Naive B cell (primary cell): ENCODE data around the gene LRRC1. TPM values are rescaled to one million over a fixed set of nuclear protein-coding genes. Genes with fewer than 3 reads are reported as not detected.
A peak's percentile ranks its signal among the peaks of the same experiment; 100 is the strongest.

Experiments
- ATAC-seq, 2 donors: fragments of 150-1000 bp; cut with Tn5 transposase; 2 replicates each; pipeline ENCODE4 v1.10.0; 2021; ENCODE audit warnings: low read depth in 2 of 2, mild to moderate bottlenecking in 2 of 2, moderate library complexity in 2 of 2
- DNase-seq: peaks from one replicate; pipeline ENCODE4 v3.0.0; 2022
- H3K27ac Mint-ChIP-seq, 6 donors: one replicate each; pipeline ENCODE4 v1.8.0; 2020 to 2022; ENCODE audit warnings: mild to moderate bottlenecking in 6 of 6, mixed read lengths in 6 of 6, moderate library complexity in 5 of 6, inconsistent platforms in 2 of 6
- H3K27me3 Mint-ChIP-seq, 3 donors: one replicate each; pipeline ENCODE4 v1.8.0; 2021 to 2022; ENCODE audit warnings: mixed read lengths in 3 of 3, mild to moderate bottlenecking in 1 of 3
- H3K36me3 Mint-ChIP-seq, 2 donors: one replicate each; pipeline ENCODE4 v1.8.0; 2020 to 2022; ENCODE audit warnings: mixed read lengths in 2 of 2, inconsistent platforms in 1 of 2, mild to moderate bottlenecking in 1 of 2
- H3K4me1 Mint-ChIP-seq, 3 donors: one replicate each; pipeline ENCODE4 v1.8.0; 2020 to 2022; ENCODE audit warnings: mixed read lengths in 3 of 3, inconsistent platforms in 1 of 3, mild to moderate bottlenecking in 1 of 3, moderate library complexity in 1 of 3
- H3K4me3 Mint-ChIP-seq, 8 donors: one replicate each; pipeline ENCODE4 v1.8.0; 2020 to 2022; ENCODE audit warnings: mild to moderate bottlenecking in 8 of 8, mixed read lengths in 8 of 8, moderate library complexity in 8 of 8, inconsistent platforms in 2 of 8
- H3K9me3 Mint-ChIP-seq, 7 donors: one replicate each; pipeline ENCODE4 v1.8.0; 2020 to 2022; ENCODE audit warnings: mixed read lengths in 7 of 7, mild to moderate bottlenecking in 5 of 7, inconsistent platforms in 2 of 7, moderate library complexity in 1 of 7
- polyA plus RNA-seq, 6 donors: library from polyadenylated mRNA; unstranded; fragments of 300-500 nt; fragmentation: Illumina TruSeq; gene quantifications; one replicate each; pipeline ENCODE4 v1.2.3, GENCODE V29; 2021; ENCODE audit warnings: low read depth in 6 of 6

LRRC1 gene
- polyA plus RNA-seq, 6 donors from 2014 or later, result 1.8 to 7.1 (median 3.7) TPM

DNA sequence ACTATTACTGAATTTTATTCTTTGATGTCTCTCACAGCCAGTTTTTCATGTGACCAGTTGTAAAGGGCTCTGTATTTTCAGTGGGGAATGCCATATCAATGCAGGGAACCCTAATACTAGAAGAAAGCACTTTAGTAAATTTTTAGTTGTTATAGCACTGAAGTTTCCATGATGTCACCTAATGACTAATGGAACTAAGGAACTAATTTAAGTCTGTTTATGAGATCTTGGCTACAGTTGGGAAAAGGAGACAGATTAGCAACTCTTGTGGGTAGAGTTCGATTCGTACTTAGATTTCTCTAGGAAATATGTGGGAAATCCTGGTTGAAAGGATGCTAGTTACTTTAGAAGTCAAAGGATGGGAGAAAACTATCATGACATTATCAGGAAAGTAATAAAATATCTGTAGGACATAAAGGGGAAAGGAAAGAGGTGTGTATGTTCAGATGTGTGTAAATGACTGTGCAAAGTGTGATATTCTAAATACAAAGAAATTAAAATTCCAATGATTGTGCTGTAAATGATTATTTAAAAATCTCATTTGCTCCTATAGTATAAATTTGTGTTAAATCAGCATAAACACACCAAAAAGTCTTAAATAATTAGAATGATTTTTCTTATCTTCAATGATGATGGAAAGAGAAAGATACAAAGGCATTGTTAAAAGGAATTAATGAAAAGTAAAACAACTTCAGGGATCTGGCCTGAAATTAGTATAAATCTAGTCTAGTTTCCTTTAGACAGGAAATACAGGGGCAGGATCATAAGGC, 103.4 kb downstream of the LRRC1 start:
- DNase-seq (no peak), ATAC-seq (no peak)
- H3K27ac Mint-ChIP-seq, result no peak overlapping the region
- peaks cover 0 to 5% (median under 1%) of the 10 kb centered on the region in 3 donors for H3K4me1 Mint-ChIP-seq
- no peak overlapping the region for H3K4me3 Mint-ChIP-seq
- peaks cover 8 to 34% of the 10 kb centered on the region in 2 donors for H3K36me3 Mint-ChIP-seq
- H3K9me3 Mint-ChIP-seq, result no peaks in the 10 kb centered on the region
- H3K27me3 Mint-ChIP-seq, result no peaks in the 10 kb centered on the region

DNA sequence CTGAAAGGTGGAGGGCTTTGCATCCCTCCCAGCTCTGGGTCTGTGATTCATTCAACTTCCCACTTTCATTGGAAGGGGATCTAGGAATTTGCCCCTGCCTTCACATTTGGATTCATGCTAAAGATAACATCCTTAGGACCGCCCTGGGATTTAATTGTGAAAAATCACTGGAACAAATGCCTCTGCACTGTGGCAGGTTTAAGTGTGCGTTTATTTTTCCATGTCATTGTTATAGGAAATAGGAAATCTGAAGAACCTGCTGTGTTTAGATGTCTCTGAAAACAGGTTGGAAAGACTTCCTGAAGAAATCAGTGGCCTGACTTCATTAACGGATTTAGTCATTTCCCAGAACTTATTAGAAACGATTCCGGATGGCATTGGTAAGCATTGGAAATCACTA, 104.7 kb downstream of the LRRC1 start:
- H3K9me3 Mint-ChIP-seq, result no peaks in the 10 kb centered on the region
- H3K36me3 Mint-ChIP-seq, result peaks cover 21 to 44% of the 10 kb centered on the region in 2 donors
- ATAC-seq (no peak), DNase-seq (no peak)
- no peak overlapping the region for H3K4me3 Mint-ChIP-seq
- H3K27me3 Mint-ChIP-seq, result no peaks in the 10 kb centered on the region
- H3K4me1 Mint-ChIP-seq, result peaks cover 0 to 4% (median 0%) of the 10 kb centered on the region in 3 donors
- H3K27ac Mint-ChIP-seq, result no peak overlapping the region

DNA sequence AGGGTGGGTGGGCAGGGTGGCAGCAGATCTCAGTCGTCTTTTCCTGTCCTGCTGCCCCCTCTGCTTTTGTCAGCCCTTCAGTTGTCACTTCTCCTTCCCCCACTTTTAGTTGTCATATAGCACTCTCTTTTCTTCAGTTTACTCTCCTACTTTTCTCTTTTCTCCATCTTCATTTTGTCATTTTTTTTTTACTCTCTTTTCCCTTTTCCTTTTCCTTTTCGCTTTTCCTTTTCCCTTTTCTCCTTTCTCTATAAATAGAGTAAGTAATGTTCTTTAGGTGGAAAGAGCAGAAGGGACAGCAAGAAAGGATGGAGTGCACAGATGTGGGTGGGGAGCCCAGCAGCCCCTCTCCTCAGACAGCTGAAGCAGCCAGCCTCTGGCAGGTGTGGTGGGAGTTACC, 108.6 kb downstream of the LRRC1 start:
- no peak for ATAC-seq
- no peak for DNase-seq
- H3K27me3 Mint-ChIP-seq, result no peaks in the 10 kb centered on the region
- H3K36me3 Mint-ChIP-seq, result peaks cover 24 to 48% of the 10 kb centered on the region in 2 donors
- peaks cover 0 to 7% (median 0%) of the 10 kb centered on the region in 3 donors for H3K4me1 Mint-ChIP-seq
- H3K27ac Mint-ChIP-seq, result peak overlapping the region in 1 of 6 donors; percentile 67
- H3K4me3 Mint-ChIP-seq, result no peak overlapping the region
- H3K9me3 Mint-ChIP-seq, result no peaks in the 10 kb centered on the region

DNA sequence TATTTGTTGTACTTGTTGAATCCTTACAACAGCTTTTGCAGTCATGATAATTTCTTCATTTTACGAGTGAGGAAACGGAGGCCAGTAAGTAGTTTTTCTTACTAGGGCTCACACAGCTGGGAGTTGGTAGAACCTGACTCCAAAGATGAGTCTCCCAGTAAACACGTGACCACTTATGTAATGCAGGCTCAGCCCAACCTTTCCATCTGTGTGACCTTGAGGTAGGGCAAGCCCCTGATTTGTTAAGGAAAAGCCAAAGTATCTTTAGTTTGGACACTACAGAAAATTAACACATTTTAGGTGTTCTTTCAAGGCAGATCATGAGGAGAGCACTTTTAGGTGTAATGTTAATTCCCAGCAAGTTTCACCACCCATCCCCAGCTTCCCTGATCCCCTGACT, 111.3 kb downstream of the LRRC1 start:
- no peaks in the 10 kb centered on the region for H3K9me3 Mint-ChIP-seq
- DNase-seq (no peak), ATAC-seq (no peak)
- peaks cover 0 to 7% (median 0%) of the 10 kb centered on the region in 3 donors for H3K4me1 Mint-ChIP-seq
- H3K36me3 Mint-ChIP-seq, result peaks cover 24 to 33% of the 10 kb centered on the region in 2 donors
- H3K4me3 Mint-ChIP-seq, result no peak overlapping the region
- H3K27me3 Mint-ChIP-seq, result no peaks in the 10 kb centered on the region
- H3K27ac Mint-ChIP-seq, result no peak overlapping the region

DNA sequence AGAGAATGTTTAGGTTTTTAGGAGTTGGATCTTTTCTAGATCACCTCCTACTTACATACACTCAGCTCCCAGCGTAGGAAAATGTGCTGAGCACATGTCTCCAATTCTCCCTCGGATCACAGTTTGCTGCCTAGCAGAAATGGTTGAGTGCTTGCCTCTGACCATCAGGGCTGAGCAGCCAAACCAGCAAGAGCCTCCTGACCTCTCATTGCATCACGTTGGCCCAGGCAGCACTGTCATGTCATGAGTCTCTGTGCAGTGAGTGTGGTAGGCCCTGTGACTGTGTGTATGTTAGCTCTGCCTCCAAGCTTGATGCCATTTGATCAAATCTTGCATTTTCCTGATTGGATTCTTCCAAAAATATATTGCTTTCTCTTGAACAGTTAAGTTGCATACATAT, 112.0 kb downstream of the LRRC1 start:
- no peak overlapping the region for H3K4me3 Mint-ChIP-seq
- no peaks in the 10 kb centered on the region for H3K9me3 Mint-ChIP-seq
- peaks cover 0 to 7% (median 0%) of the 10 kb centered on the region in 3 donors for H3K4me1 Mint-ChIP-seq
- no peaks in the 10 kb centered on the region for H3K27me3 Mint-ChIP-seq
- H3K36me3 Mint-ChIP-seq, result peaks cover 24 to 27% of the 10 kb centered on the region in 2 donors
- H3K27ac Mint-ChIP-seq, result no peak overlapping the region
- no peak for DNase-seq
- ATAC-seq, result no peak

DNA sequence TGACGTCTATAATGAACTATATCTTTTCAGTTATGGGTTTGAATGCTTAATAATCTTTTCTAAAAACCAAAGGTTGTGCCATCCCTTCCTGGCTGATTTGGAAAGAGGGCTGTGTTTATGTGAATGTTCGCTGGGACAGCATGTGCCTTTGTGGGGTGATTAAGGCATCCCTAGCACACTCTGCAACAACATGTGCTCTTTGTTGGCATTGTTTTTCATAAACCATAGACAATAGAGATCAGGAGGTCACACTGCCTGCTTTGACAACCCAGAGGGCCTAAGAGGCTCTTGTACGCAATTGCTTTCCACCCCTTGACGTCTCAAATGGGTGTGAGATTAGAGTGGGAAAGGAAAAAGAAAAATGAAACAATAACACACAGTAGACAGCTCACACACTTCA, 116.0 kb downstream of the LRRC1 start:
- Mint-ChIP-seq H3K9me3 (no peaks in the 10 kb centered on the region), H3K36me3 (peaks cover 15 to 23% of the 10 kb centered on the region in 2 donors), H3K27me3 (no peaks in the 10 kb centered on the region), H3K4me3 (no peak overlapping the region), H3K4me1 (no peaks in the 10 kb centered on the region), H3K27ac (peak overlapping the region in 1 of 6 donors; percentile 19)
- no peak for ATAC-seq
- no peak for DNase-seq

DNA sequence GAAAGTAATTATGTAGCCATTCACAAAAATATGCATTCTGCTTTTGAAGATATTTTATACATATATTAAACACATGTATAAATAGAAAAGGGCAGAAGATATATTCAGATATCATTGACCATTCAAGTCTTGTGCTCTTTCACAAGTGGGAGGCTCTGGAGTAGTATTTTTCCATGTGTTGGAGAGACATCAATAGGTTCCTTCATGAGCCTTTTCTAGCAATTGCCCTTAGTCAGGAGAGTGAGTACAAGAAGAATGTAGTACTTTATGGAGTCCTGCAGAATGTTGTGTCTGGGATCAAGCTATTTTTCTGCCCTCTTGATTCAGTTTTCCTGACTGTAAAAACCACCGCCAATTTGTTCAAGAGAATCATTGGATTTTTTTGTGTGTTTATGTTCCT, 117.9 kb downstream of the LRRC1 start:
- no peaks in the 10 kb centered on the region for H3K9me3 Mint-ChIP-seq
- no peak overlapping the region for H3K4me3 Mint-ChIP-seq
- no peak for ATAC-seq
- H3K36me3 Mint-ChIP-seq, result peaks cover 15 to 18% of the 10 kb centered on the region in 2 donors
- no peaks in the 10 kb centered on the region for H3K4me1 Mint-ChIP-seq
- H3K27ac Mint-ChIP-seq, result no peak overlapping the region
- H3K27me3 Mint-ChIP-seq, result no peaks in the 10 kb centered on the region
- DNase-seq, result no peak

DNA sequence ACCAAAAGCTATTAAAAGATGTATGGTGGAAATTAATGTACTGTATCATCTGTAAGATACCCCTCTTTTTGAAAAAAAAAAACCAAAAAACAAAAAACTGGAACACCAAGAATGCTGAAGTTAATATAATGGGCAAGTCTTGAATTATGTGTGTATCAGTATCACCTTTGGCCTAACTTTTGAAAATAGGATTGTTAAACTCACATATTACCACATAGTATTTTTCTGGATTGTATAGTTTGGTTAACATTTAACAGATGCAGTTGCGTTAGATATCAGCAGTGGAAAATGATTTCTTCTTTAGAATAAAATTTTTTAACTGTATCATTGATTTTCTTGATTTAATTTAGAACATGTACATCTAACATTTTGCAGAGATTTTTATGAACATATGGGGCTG, 118.5 kb downstream of the LRRC1 start:
- DNase-seq (no peak), ATAC-seq (no peak)
- Mint-ChIP-seq H3K9me3 (no peaks in the 10 kb centered on the region), H3K4me3 (no peak overlapping the region), H3K4me1 (no peaks in the 10 kb centered on the region), H3K27ac (no peak overlapping the region), H3K27me3 (no peaks in the 10 kb centered on the region), H3K36me3 (peaks cover 15 to 18% of the 10 kb centered on the region in 2 donors)

DNA sequence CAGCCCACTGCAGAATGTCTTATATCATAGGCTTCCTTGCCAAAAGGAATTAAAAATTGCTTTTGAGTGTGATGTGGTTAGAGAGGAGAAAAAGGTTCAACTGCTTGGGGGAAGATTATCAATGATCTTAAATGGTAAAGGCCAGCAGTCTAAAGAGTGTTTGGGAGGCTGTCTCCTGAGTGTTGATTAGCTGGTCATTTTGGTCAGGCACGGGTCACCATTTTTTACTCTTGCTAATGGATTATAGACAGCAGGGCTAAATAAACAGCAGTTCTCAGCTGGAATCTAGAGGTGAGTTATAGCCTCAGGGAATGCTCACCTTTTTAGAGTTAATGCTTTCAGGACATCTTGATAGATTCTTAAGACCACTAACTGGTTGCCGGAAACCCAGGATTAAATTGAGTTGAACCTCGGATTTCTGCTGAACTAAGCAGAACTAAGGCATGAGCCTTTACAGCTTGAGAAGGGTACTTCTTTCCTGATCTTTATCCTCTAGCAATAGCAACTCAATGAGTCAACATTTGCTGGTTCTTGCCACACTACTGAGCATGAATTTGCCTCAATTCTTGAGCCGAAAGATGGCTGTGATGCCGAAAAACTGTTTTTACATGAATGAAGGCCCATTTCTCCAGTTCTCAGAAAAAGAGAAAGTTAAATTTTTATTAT, 120.4 kb downstream of the LRRC1 start:
- DNase-seq, result no peak
- H3K4me3 Mint-ChIP-seq, result no peak overlapping the region
- no peaks in the 10 kb centered on the region for H3K27me3 Mint-ChIP-seq
- ATAC-seq, result no peak
- no peaks in the 10 kb centered on the region for H3K9me3 Mint-ChIP-seq
- H3K36me3 Mint-ChIP-seq, result peaks cover 23 to 26% of the 10 kb centered on the region in 2 donors
- H3K27ac Mint-ChIP-seq, result no peak overlapping the region
- no peaks in the 10 kb centered on the region for H3K4me1 Mint-ChIP-seq

DNA sequence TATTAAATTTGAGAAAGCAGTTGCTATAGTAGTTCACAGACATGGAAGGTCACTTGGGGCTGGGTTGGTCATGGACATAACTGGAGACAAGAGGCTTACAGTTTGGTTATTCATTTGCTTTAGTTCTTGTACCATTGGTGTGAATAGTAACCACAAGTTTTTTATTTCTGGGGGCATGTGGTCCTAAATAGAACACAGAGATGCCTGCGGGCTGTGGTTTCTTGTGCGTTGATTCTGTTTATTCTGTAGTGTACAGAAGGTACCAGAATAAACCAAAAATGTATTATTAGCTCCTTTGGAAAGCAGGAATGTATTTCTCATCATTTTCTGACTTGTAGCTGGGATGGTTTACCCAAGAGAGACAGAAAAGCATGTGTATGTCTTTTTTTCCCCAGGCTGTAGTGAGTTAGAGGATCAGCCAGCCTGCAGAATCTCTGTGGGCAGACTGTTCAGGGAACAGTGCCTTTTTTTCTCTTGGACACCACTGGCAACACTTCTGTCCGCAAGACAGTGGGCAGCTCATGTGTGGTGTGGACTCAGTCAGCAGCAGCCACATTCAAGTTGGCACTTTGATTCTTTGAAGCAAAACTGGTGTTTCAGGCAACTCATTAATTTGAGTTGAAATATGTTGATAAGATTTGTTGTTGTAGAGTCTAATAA, 122.1 kb downstream of the LRRC1 start:
- Mint-ChIP-seq H3K27me3 (no peaks in the 10 kb centered on the region), H3K36me3 (peaks cover 35 to 38% of the 10 kb centered on the region in 2 donors), H3K27ac (no peak overlapping the region), H3K4me3 (no peak overlapping the region), H3K9me3 (no peaks in the 10 kb centered on the region), H3K4me1 (no peaks in the 10 kb centered on the region)
- ATAC-seq (no peak), DNase-seq (no peak)

DNA sequence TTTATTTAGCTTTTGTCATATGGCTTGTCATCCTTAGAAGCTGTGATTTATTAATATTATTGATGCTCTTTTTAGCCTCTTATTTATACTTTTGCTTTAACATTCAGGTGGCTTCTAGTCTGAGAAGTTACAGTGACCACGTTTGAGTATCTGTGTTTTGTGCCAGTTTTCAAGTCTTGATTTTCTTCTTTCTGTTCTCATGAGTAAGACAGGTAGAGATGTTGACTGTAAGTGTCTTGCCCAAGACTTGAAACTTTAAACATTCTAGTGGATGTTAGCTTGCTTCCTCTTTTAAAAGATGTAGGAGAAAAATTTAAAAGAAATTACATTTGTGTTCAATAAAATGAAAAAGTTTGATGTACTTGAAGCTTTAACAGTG, 122.6 kb downstream of the LRRC1 start:
- ATAC-seq (no peak), DNase-seq (no peak)
- H3K27me3 Mint-ChIP-seq, result no peaks in the 10 kb centered on the region
- peak overlapping the region in 1 of 6 donors; percentile 41 for H3K27ac Mint-ChIP-seq
- H3K36me3 Mint-ChIP-seq, result peaks cover 35 to 38% of the 10 kb centered on the region in 2 donors
- no peaks in the 10 kb centered on the region for H3K4me1 Mint-ChIP-seq
- H3K9me3 Mint-ChIP-seq, result no peaks in the 10 kb centered on the region
- no peak overlapping the region for H3K4me3 Mint-ChIP-seq

DNA sequence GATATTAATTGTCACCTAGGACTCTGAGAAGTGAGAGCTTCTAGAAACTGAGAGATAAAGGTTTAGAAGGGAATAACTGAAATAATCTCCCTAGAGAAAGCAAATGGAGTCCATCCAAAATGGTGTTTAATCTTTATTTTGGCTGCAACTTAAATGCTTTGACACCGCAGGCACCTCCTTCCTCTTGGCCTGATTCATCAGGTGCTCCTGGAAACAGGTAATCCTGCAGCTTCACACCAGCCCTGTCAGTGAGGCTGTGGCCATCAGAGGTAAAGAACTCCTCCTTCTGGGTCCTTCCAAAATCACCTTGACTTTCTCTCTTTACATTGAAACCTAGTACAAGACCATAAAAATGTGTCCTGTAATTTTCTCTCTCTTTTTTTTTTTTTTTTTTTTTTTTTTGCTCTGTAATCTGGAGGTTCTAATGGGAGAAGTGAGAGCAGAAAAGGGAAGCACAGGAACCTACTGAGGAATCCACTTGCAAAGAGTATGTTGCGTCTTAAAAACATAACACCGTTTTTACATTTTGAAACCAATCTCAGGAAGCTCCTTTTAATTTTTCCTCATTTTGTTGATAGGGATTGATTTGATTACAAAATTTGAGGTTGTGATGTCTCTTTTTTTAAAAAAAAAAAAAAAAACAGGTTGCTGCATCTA, 124.2 kb downstream of the LRRC1 start:
- Mint-ChIP-seq H3K4me1 (no peaks in the 10 kb centered on the region), H3K36me3 (peaks cover 33 to 35% of the 10 kb centered on the region in 2 donors), H3K27me3 (no peaks in the 10 kb centered on the region), H3K27ac (no peak overlapping the region), H3K4me3 (no peak overlapping the region), H3K9me3 (no peaks in the 10 kb centered on the region)
- ATAC-seq, result no peak
- DNase-seq, result no peak

DNA sequence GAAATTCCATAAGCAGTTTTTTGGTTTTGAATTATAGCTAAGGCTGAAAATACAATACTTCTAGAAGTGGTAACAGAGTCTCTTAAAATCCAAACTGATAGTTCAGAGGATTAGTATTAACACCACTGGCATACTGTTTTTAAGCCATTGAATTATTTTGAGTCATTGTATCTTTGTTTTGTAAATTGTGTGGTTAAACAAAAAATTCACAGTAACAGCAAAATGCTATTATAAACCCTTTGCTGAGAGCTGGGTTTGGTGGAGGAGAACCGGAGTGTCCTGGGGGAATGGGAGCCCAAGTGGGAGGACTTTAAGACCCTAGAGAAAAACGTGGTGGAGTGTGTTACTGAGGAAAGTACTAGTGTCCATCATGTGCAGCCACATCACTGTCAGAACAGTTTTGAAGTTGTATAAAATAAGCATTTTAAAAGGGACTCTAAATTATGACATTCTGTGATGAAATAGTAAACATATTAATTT, 125.1 kb downstream of the LRRC1 start:
- Mint-ChIP-seq H3K27me3 (no peaks in the 10 kb centered on the region), H3K36me3 (peaks cover 24 to 26% of the 10 kb centered on the region in 2 donors), H3K27ac (no peak overlapping the region), H3K4me3 (no peak overlapping the region), H3K9me3 (no peaks in the 10 kb centered on the region), H3K4me1 (no peaks in the 10 kb centered on the region)
- ATAC-seq (no peak), DNase-seq (no peak)
